GM12878 (cell line): Measurements from ENCODE around the gene CHD9. TPM values are rescaled to one million over a fixed set of nuclear protein-coding genes. Genes with fewer than 3 reads are reported as not detected.

ENCODE experiments used
- ATF2 ChIP-seq: IDR thresholded peaks from 2 replicates; pipeline ENCODE4 v1.6.1; 2012; ENCODE audit warnings: low read length, inconsistent platforms
- BACH1 ChIP-seq: fragments of 450-650 bp; IDR thresholded peaks from 2 replicates; pipeline ENCODE4 v1.6.1; 2017; ENCODE audit warnings: mild to moderate bottlenecking, borderline replicate concordance
- CREM ChIP-seq: IDR thresholded peaks from 2 replicates; pipeline ENCODE4 v1.6.1; 2014; ENCODE audit warnings: antibody characterized with exemption, low read depth
- EED ChIP-seq: sonication (generic); IDR thresholded peaks from 2 replicates; pipeline ENCODE4 v1.6.1; 2016; ENCODE audit warnings: antibody characterized with exemption, low read depth
- NKRF ChIP-seq: fragments of 450-650 bp; conservative IDR thresholded peaks from 2 replicates; pipeline ENCODE4 v1.6.1; 2017; ENCODE audit warnings: mild to moderate bottlenecking, moderate library complexity
- NR2C1 ChIP-seq: fragments of 450-650 bp; IDR thresholded peaks from 2 replicates; pipeline ENCODE4 v1.6.1; 2017; ENCODE audit warnings: antibody characterized with exemption, mild to moderate bottlenecking, moderate library complexity
- PKNOX1 ChIP-seq: fragments of 450-650 bp; IDR thresholded peaks from 2 replicates; pipeline ENCODE4 v1.6.1; 2016; ENCODE audit warnings: mild to moderate bottlenecking
- SKIL ChIP-seq: fragments of 450-650 bp; IDR thresholded peaks from 2 replicates; pipeline ENCODE4 v1.6.1; 2017; ENCODE audit warnings: mild to moderate bottlenecking, low read depth, inconsistent platforms; ENCODE audit not compliant: poor library complexity, severe bottlenecking
- TARDBP ChIP-seq: IDR thresholded peaks from 2 replicates; pipeline ENCODE4 v1.6.1; 2016; ENCODE audit warnings: borderline replicate concordance
- ZBTB11 ChIP-seq: fragments of 450-650 bp; formaldehyde crosslinking; IDR thresholded peaks from 2 replicates; pipeline ENCODE4 v1.5.0; 2022; ENCODE audit warnings: mild to moderate bottlenecking, missing genetic modification characterization
- ZBTB33 ChIP-seq: fragments of 450-650 bp; IDR thresholded peaks from 2 replicates; pipeline ENCODE4 v1.6.1; 2017; ENCODE audit warnings: mild to moderate bottlenecking
- ZBTB40 ChIP-seq: fragments of 450-650 bp; IDR thresholded peaks from 2 replicates; pipeline ENCODE4 v1.6.1; 2016; ENCODE audit warnings: mild to moderate bottlenecking, moderate library complexity, borderline replicate concordance
- ZNF24 ChIP-seq: fragments of 450-650 bp; IDR thresholded peaks from 2 replicates; pipeline ENCODE4 v1.6.1; 2017; ENCODE audit warnings: antibody characterized with exemption, mild to moderate bottlenecking
- polyA plus RNA-seq, 11 experiments: library from polyadenylated mRNA; depleted of rRNA in 4 of 11; unstranded in 6 of 11; stranded (reverse) in 5 of 11; fragments of >200 nt; fragmentation: Nextera tagmentation in 4 of 11; fragmentation: Illumina TruSeq in 1 of 11; extraction: Ambion mirVana in 4 of 11; extraction: Trizol in 1 of 11; gene quantifications; 1 replicate in 1 of 11; 2 replicates in 10 of 11; pipeline versions ENCODE4 v1.2.1 to v1.2.3, GENCODE V29; 2011 to 2016; ENCODE audit warnings: inconsistent platforms in 2 of 11, missing spikeins in 2 of 11, low read depth in 1 of 11
- total RNA-seq, 4 experiments: library from RNA; depleted of rRNA in 3 of 4; stranded (reverse); fragments of >200 nt in 3 of 4; fragmentation: Illumina TruSeq in 1 of 4; extraction: Trizol in 1 of 4; gene quantifications; 2 replicates each; pipeline versions ENCODE4 v1.2.1 to v1.2.3, GENCODE V29; 2013 to 2021

CHD9 gene
- total and polyA plus RNA-seq, 10 of the 15 experiments (the other 5 are each of a cell fraction or from before 2014, with no cell fraction given) = 29.2 to 95.7 (median 54.3) TPM

- peak; percentile 86; the same call in 1 of the 2 replicates for TF ChIP-seq ZBTB40
- TF ChIP-seq EED = no peak
- TF ChIP-seq ZBTB11 (CRISPR knock-in tag) = no peak
- TF ChIP-seq NKRF = no peak
- TF ChIP-seq ATF2 = no peak
- TF ChIP-seq ZNF24 = 0 out of 2 replicates have a peak, but pooled peaks have one; percentile 11
- peak; percentile 81 for TF ChIP-seq PKNOX1
- TF ChIP-seq BACH1 = no peak
- no peak for TF ChIP-seq CREM
- no peak for TF ChIP-seq NR2C1
- TF ChIP-seq ZBTB33 = no peak
- no peak for TF ChIP-seq SKIL
- TF ChIP-seq TARDBP = no peak
These were observed 9.3 kb downstream of the CHD9 start (continued) for GRCh38 chr16:53064081-53064578.
